T-helper 1 cell treated with Interleukin-12 subunit alpha and Interleukin-12 subunit beta and Interleukin-4 antibody, amounts not matched to agents 30 μg/mL and 1 μg/mL, for 36 hours (primary cell): Measurements from ENCODE around the gene ST6GALNAC5.

ENCODE experiments used
- H3K27ac Mint-ChIP-seq: one replicate; pipeline ENCODE4 v1.8.0; 2021; ENCODE audit warnings: mild to moderate bottlenecking, mixed read lengths
- H3K27me3 Mint-ChIP-seq: one replicate; pipeline ENCODE4 v1.8.0; 2021; ENCODE audit warnings: low read depth, mixed read lengths
- H3K36me3 Mint-ChIP-seq: one replicate; pipeline ENCODE4 v1.8.0; 2021; ENCODE audit warnings: low read depth, mixed read lengths
- H3K4me1 Mint-ChIP-seq: one replicate; pipeline ENCODE4 v1.8.0; 2021; ENCODE audit warnings: low read depth, mixed read lengths
- H3K4me3 Mint-ChIP-seq: one replicate; pipeline ENCODE4 v1.8.0; 2021; ENCODE audit warnings: mild to moderate bottlenecking, moderate library complexity, mixed read lengths
- H3K9me3 Mint-ChIP-seq: one replicate; pipeline ENCODE4 v1.8.0; 2021; ENCODE audit warnings: mixed read lengths

ST6GALNAC5 gene

DNA sequence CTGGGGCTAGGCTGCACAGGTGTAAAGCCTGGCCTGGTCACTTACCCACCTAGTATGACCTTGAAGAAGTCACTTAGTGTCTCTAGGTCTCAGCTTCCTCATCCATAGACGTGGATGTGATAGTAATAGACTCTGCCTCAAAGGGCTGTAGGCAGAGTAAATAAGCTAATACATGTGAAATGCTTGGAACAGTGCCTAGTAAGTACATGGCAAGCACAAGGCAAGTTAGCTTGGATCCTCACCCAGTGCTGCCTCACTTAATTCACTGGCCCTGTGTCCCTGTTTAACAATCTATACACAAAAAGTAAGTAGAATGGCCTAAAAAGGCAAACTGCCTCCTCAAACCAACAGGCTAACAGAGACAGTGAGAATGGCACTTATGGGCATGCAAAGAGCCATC lies 184.1 kb downstream of the ST6GALNAC5 start:
- Mint-ChIP-seq H3K36me3 (no peaks in the 10 kb centered on the region), H3K4me3 (no peak overlapping the region), H3K4me1 (peaks cover 11% of the 10 kb centered on the region), H3K9me3 (no peaks in the 10 kb centered on the region), H3K27ac (no peak overlapping the region), H3K27me3 (peaks cover 5% of the 10 kb centered on the region)

DNA sequence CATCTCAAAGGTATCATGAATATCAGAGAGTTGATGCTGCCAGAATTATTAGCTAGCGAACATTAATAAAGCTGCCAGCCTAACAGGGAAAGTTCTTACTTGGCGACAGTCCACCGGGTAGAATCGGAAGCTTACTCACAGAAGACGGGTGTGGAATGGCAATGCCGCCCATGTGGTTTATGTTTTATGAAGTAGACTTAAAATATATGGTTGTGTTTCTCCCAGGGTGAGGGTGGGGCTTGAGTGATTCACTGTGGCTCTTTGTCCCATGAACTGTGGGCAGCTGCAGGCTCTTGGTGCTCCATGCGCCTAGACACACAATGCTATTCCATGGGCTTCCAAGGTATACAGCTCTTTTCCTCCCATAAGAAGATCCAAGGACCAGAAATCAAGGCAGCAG lies 189.2 kb downstream of the ST6GALNAC5 start:
- Mint-ChIP-seq H3K36me3 (no peaks in the 10 kb centered on the region), H3K27ac (no peak overlapping the region), H3K4me1 (no peaks in the 10 kb centered on the region), H3K4me3 (no peak overlapping the region), H3K9me3 (no peaks in the 10 kb centered on the region), H3K27me3 (no peaks in the 10 kb centered on the region)

DNA sequence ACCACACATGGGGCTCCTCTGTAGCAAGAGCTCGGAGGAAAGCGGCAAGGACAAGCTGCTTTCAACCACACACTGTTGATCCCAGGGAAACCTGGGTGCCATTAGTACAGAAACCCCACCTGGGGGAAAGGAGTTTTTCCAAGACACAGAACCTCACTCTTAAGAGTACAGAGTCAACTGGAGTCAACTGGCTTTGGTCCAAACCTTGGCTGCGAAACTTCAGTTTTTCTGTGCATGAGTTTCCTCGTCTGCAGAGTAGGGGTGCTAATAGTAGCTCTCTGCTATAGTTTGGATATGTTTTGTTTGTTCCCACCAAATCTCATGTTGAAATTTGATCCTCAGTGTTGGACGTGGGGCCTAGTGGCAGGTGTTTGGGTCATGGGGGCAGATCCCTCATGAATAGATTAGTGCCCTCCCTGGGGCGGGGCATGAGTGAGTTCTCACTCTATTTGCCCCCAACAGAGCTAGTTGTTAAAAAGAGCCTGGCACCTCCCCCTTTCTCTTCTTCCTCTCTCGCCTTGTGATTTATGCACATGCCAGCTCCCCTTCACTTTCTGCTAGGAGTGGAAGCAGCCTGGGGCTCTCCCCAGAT lies 190.8 kb downstream of the ST6GALNAC5 start:
- Mint-ChIP-seq H3K4me3 (no peak overlapping the region), H3K4me1 (no peaks in the 10 kb centered on the region), H3K36me3 (no peaks in the 10 kb centered on the region), H3K27me3 (no peaks in the 10 kb centered on the region), H3K9me3 (no peaks in the 10 kb centered on the region), H3K27ac (no peak overlapping the region)

DNA sequence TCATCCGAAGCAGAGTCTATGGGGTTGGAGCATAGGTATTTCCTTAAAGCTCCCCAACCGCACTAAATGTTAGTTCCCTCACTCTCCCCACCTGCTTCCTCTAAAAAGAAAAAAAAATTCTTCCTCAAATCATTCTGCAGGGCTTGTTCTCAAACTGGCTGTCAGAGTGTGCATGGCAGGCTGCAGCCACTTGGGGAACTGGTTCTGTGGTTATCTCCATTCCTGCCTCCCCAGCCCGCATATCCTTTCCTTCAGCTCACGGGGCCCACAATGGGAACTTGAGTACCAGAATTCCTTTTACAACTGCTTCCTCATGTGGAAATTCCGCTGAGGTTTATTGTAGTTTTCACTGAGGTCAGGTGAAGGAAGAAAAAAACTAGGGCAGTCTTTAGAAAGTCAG lies 192.7 kb downstream of the ST6GALNAC5 start:
- Mint-ChIP-seq H3K27ac (no peak overlapping the region), H3K4me3 (no peak overlapping the region), H3K27me3 (no peaks in the 10 kb centered on the region), H3K4me1 (no peaks in the 10 kb centered on the region), H3K9me3 (no peaks in the 10 kb centered on the region), H3K36me3 (no peaks in the 10 kb centered on the region)

DNA sequence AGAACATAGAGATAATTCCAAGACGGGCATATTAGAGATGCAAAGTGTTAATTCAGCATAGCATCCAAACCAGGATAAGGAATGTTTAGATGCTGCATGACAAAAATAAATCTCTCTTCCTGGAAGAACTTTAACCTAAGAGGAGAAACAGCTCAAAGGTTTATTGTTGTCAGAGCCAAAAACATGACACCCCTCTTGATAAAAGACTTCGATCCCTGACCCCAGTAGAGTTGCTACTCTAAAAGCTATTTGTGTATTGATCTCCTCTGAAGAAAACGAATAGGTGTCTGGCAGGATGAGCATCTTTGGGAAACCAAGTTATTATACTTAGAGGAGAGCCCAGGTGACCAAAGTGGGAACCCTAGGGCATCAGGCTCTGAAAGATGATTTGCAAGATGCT lies 193.9 kb downstream of the ST6GALNAC5 start:
- Mint-ChIP-seq H3K27ac (no peak overlapping the region), H3K4me1 (no peaks in the 10 kb centered on the region), H3K4me3 (no peak overlapping the region), H3K27me3 (no peaks in the 10 kb centered on the region), H3K9me3 (no peaks in the 10 kb centered on the region), H3K36me3 (no peaks in the 10 kb centered on the region)

DNA sequence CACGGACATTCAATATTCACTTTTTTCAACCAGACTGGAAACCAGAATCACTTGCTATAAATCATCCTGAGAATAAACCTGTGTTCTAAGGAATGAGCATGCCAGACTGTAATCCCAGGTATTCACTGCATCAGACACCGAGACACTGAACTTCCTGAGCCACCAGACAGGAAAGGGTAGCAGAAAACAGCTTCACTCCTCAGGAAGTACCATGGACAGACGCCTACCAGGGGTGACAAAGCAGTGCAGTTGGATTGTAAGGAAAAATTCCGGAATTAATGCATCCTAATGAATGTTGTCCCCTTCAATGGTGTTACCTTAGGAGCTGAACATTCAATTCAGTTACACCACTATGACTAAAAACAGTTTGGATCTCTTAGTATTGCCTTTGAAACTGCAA lies 195.8 kb downstream of the ST6GALNAC5 start:
- Mint-ChIP-seq H3K4me3 (no peak overlapping the region), H3K36me3 (no peaks in the 10 kb centered on the region), H3K4me1 (no peaks in the 10 kb centered on the region), H3K27me3 (no peaks in the 10 kb centered on the region), H3K9me3 (no peaks in the 10 kb centered on the region), H3K27ac (no peak overlapping the region)

DNA sequence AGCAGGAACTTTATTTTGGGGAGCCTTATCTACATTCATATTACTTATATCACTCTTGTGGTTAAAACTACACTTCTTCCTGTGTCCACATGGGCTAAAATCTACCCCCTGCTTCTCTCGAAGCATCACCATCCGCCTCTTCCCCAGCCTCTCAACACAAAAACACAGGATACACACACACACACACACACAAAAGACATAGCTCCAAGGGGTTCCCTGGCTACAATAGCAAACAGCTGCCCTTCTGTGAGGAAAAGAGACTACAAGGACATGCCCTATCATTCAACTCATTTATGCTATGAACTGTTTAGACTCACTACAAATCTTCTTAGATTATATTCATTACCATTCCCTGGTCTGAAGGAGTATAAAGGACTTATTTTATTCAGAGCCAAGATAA lies 197.0 kb downstream of the ST6GALNAC5 start:
- Mint-ChIP-seq H3K9me3 (no peaks in the 10 kb centered on the region), H3K27me3 (no peaks in the 10 kb centered on the region), H3K4me1 (no peaks in the 10 kb centered on the region), H3K27ac (no peak overlapping the region), H3K4me3 (no peak overlapping the region), H3K36me3 (no peaks in the 10 kb centered on the region)

DNA sequence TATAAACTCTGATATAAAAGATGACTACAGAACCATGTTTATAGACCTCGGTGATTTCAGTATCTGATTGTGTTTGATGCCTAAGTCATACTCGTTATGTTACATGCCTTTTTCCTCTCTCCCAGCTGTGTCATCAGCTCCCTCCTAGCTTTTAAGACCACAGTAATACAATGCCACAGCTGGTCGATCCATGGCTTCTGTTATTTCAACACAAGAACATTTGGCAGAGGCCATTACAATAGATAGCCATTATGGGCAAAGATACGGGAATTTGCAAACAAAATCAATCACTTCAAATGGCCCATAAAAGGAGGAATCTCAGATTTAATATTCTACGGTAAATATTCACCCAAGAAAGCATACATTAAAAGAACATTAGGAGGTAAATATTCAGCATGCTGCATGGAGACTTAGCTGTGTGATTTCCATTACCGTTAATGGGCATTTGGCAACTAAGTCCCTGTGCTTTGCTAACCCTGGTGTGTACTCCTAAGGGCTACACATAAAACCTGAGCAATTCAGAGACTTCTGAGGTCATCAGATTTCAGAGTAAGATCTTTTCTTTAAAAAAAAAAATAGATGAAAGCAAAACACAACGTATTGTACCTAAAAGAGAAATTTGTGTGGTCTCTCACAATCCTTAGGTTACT lies 198.5 kb downstream of the ST6GALNAC5 start:
- H3K27ac Mint-ChIP-seq: no peak overlapping the region
- no peaks in the 10 kb centered on the region for H3K4me1 Mint-ChIP-seq
- no peaks in the 10 kb centered on the region for H3K27me3 Mint-ChIP-seq
- no peaks in the 10 kb centered on the region for H3K9me3 Mint-ChIP-seq
- H3K36me3 Mint-ChIP-seq: no peaks in the 10 kb centered on the region
- H3K4me3 Mint-ChIP-seq: no peak overlapping the region

DNA sequence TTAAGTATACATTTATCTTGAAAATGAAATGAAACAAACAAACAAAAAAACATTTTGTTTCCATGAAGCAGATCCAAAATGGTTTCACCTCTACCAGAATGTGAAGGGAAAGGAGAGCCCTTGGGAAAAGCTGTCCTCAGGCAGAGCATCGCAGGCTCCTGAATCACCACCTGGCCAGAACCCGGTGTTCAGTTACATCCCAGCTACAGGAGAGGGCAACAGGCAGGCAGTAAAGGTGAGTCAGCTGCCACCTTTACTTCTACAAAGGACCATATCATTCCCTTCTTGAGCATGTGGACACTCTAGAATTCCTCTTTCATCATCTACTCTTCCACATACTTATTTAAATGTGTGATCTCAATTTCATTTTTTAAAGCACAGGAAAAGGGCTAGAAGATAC lies 200.7 kb downstream of the ST6GALNAC5 start:
- Mint-ChIP-seq H3K36me3 (no peaks in the 10 kb centered on the region), H3K27ac (no peak overlapping the region), H3K27me3 (no peaks in the 10 kb centered on the region), H3K9me3 (no peaks in the 10 kb centered on the region), H3K4me1 (no peaks in the 10 kb centered on the region), H3K4me3 (no peak overlapping the region)

DNA sequence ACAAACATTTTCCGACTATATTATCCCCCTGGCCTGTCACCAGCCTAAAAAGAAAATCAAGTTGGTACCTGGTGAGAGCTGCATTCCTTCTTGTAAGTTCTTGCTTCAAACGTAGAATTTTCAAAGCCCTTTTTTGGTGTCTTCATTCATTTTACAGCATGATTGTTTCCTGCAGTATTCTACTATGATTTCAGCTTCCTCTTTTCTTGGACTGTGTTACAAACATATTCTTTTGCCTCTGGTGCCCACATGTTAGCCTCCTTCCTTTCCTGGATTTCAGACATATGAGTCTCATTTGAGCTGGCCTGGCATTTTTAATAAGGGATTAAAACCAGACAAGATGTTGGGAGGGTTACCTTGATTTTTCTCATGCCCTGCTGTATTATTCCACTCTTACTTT lies 209.5 kb downstream of the ST6GALNAC5 start:
- no peaks in the 10 kb centered on the region for H3K4me1 Mint-ChIP-seq
- H3K36me3 Mint-ChIP-seq: no peaks in the 10 kb centered on the region
- no peak overlapping the region for H3K4me3 Mint-ChIP-seq
- H3K9me3 Mint-ChIP-seq: no peaks in the 10 kb centered on the region
- no peaks in the 10 kb centered on the region for H3K27me3 Mint-ChIP-seq
- no peak overlapping the region for H3K27ac Mint-ChIP-seq

DNA sequence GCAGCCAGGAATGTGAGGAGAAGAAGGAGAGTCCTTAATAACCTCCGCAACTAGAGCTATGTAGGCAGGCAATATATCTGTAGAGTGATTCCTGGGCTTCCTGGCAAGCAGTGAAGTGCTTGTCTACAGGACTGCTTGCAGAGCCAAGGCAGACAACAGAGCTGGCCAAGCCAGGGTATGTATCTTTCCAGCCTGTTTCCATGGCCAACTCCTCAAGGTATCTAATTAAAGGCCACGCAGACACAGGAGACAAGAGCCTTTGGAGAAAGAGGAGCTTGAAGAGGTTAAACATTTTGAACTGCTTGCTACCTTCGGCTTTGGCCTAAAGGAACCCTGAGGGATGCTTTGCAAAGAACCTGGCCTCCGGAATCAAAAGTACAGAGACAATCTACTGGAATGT lies 214.6 kb downstream of the ST6GALNAC5 start:
- H3K9me3 Mint-ChIP-seq: no peaks in the 10 kb centered on the region
- H3K27ac Mint-ChIP-seq: no peak overlapping the region
- no peaks in the 10 kb centered on the region for H3K36me3 Mint-ChIP-seq
- H3K4me3 Mint-ChIP-seq: no peak overlapping the region
- H3K4me1 Mint-ChIP-seq: no peaks in the 10 kb centered on the region
- H3K27me3 Mint-ChIP-seq: no peaks in the 10 kb centered on the region

DNA sequence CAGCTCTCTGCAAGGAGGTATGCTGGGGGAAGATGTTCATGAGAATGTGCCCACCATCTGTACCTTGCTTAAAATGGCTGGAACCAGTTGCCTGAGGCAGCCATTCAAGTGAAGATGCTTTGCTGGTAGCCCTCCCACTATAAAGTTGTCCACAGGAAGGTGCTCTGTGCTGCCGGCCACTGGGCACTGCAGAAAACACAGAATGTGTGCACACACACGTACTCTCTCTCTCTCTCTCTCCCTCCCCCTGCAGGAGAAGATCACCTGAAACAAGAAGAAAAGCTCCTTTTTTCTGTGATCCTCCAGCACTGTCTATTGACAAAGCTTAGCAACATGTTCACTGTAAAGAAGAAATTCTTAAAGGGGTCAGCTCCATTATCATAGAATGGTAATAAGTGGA lies 217.2 kb downstream of the ST6GALNAC5 start:
- no peaks in the 10 kb centered on the region for H3K4me1 Mint-ChIP-seq
- H3K27me3 Mint-ChIP-seq: no peaks in the 10 kb centered on the region

DNA sequence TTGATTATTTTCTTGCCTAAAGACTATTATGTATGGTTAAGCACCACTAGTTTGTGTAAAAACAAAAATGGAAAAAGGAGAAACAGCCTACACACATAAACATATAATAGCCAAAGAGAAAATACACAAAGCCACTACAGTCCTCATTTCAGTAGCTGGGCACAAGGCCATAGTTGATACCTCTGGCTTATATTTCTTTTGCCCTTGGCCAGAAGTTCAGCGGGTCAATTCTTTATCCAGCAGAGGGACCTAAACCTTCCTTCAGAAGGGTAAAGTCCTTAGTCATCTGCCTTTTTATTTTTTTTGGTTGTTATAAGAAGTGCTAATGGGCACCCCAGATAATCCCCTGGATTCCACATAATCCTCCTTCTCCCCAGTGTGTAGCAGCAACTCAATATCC lies 217.8 kb downstream of the ST6GALNAC5 start:
- H3K36me3 Mint-ChIP-seq: no peaks in the 10 kb centered on the region
- H3K27ac Mint-ChIP-seq: no peak overlapping the region
- H3K9me3 Mint-ChIP-seq: no peaks in the 10 kb centered on the region
- H3K27me3 Mint-ChIP-seq: no peaks in the 10 kb centered on the region
- no peak overlapping the region for H3K4me3 Mint-ChIP-seq
- H3K4me1 Mint-ChIP-seq: no peaks in the 10 kb centered on the region

More for the DNA sequence above, 217.2 kb downstream of the ST6GALNAC5 start:
- Mint-ChIP-seq H3K9me3 (no peaks in the 10 kb centered on the region), H3K27ac (no peak overlapping the region), H3K36me3 (no peaks in the 10 kb centered on the region), H3K4me3 (no peak overlapping the region)

DNA sequence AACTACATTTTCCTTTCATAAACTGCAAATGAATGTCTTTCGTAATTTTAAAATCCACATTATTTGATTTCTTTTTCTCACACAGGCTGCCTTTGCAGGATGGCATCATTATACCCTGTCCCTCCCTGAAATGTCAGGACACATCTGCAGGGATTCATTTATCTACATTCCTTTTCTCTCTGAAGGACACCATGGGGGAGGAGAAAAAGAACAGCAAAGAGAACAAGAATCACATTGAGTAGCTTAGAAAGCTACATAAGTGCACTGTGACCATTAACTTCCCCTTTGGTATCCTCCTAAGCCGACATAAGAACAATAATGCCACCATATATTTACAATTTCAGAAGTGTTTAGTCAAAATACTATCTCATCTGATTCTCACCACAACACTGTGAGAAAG lies 222.5 kb downstream of the ST6GALNAC5 start:
- Mint-ChIP-seq H3K27ac (no peak overlapping the region), H3K36me3 (no peaks in the 10 kb centered on the region), H3K27me3 (no peaks in the 10 kb centered on the region), H3K4me3 (no peak overlapping the region), H3K4me1 (no peaks in the 10 kb centered on the region), H3K9me3 (no peaks in the 10 kb centered on the region)

DNA sequence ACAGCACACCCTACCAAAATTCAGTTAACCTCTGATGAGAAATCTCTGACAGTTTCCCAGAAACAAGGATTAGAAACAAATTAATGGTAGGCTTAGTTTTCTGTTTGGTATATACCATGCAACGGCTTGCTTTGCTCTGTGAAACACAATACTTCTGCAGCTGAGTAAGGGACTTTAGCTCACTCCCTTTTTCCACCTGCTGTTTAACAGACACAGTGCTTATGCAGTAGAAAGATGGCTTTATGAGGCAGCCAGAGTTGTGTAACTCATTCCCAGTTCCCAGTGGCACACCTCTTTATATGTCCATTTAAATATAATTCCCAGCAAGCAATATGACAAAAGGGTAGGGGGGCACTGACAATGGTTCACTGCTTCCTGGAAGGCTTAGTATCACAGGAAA lies 228.0 kb downstream of the ST6GALNAC5 start:
- Mint-ChIP-seq H3K27me3 (no peaks in the 10 kb centered on the region), H3K27ac (no peak overlapping the region), H3K4me3 (no peak overlapping the region), H3K9me3 (no peaks in the 10 kb centered on the region), H3K36me3 (no peaks in the 10 kb centered on the region), H3K4me1 (no peaks in the 10 kb centered on the region)
